Measurements from ENCODE around the gene PADI2.

DNA sequence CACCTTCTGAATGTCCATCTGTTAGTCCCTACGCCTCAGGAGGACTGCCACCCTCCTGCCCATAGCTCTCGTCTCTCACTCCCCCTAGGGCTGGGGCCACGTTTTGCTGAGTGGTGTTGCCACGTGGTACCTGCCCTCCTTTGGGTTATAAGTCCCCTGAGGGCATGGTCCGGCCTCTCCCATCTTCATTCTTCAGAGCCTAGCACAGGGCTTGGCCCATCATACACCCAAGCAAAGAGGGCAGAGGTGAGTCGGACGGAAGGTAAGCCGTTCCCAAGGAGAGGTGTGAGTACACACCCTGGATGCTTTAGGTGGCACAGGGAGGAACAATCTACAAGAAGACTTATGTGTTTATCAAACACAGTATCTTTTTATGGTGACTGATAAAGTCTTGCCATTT is 10.9 kb downstream of the PADI2 start:
- TF ChIP-seq, protein P1, sequence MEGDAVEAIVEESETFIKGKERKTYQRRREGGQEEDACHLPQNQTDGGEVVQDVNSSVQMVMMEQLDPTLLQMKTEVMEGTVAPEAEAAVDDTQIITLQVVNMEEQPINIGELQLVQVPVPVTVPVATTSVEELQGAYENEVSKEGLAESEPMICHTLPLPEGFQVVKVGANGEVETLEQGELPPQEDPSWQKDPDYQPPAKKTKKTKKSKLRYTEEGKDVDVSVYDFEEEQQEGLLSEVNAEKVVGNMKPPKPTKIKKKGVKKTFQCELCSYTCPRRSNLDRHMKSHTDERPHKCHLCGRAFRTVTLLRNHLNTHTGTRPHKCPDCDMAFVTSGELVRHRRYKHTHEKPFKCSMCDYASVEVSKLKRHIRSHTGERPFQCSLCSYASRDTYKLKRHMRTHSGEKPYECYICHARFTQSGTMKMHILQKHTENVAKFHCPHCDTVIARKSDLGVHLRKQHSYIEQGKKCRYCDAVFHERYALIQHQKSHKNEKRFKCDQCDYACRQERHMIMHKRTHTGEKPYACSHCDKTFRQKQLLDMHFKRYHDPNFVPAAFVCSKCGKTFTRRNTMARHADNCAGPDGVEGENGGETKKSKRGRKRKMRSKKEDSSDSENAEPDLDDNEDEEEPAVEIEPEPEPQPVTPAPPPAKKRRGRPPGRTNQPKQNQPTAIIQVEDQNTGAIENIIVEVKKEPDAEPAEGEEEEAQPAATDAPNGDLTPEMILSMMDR (IDR thresholded peaks at IDR 0.05) = no peak
- no peak for TF ChIP-seq POLR2A (IDR thresholded peaks at IDR 0.05)
